Activated CD8-positive, alpha-beta memory T cell treated with anti-CD3 and anti-CD28 coated beads for 1 hour (primary cell): ENCODE data around the gene USP10.
"Not testable (repeated sequence)": the region's sequence is repeated elsewhere in the genome, so short reads cannot be mapped to it uniquely, and the experiment has no call there.

Experiments
- DNase-seq, 2 donors: peaks; one replicate each; pipeline ENCODE4 v3.0.0-alpha.2; 2020; ENCODE audit warnings: low read depth in 1 of 2; ENCODE audit errors: extremely low read depth in 1 of 2

The USP10 gene

GRCh38 chr16:84673203-84673535, 26.6 kb upstream of the USP10 start:
- no peak for DNase-seq

GRCh38 chr16:84673561-84673960, 26.2 kb upstream of the USP10 start:
- DNase-seq = no peak

DNA sequence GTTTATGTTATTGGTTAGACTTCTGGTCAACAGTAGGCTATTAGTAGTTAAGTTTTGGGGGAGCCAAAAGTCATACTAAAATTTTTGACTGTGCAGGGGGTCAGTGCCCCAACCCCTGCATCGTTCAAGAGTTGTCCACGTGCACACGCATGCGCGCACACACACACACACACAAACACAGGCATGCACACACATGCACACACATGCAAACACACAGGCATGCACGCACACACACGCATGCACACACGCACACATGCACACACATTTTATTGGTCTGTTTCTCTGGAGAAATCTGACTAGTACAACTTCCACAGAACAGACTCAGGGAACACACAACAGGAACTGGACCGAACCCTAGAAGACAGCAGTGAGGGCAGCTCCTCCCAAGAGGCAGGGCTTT, 24.4 kb upstream of the USP10 start:
- DNase-seq = no peak

GRCh38 chr16:84675884-84676283, 23.9 kb upstream of the USP10 start:
- DNase-seq = no peak

- DNase-seq = no peak
Measured at GRCh38 chr16:84677017-84677803, 22.6 kb upstream of the USP10 start.

DNA sequence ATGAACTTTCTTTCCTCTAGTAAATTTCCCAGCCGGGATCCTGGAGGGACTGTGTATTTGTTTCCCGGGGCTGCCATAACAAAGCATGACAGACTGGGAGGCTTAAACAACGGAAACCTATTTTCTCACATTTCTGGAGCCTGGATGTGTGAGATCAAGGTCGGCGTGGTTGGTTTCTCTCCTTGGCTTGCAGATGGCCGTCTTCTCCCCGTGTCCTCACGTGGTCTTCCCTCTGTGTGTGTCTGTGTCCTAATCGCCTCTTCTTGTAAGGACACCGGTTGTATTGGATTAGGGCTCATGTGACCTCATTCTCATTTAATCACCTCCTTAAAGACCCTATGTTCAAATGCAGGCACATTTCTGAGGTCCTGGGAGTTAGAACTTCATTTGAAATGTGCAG, 22.0 kb upstream of the USP10 start:
- DNase-seq = no peak

DNA sequence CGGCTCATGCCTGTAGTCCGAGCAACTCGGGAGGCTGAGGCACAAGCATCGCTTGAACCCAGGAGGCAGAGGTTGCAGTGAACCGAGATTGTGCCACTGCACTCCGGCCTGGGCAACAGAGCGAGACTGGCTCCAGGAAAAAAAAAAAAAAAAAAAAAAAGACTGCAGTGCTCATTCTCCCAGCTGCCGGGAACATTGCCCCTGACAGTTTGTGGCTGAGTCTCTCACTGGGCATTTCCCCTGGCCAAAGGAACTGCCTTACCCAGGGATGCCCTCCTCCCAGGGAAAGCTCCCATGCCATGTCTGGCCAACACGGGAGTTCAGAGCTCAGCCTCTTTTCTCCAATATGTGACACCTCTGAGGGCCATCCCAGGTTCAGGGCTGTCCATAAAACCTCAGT, 21.3 kb upstream of the USP10 start:
- no peak for DNase-seq

- DNase-seq = no peak
Measured at GRCh38 chr16:84680165-84680842, 19.5 kb upstream of the USP10 start.

- DNase-seq = no peak
Measured at GRCh38 chr16:84680843-84681629, 18.8 kb upstream of the USP10 start.

DNA sequence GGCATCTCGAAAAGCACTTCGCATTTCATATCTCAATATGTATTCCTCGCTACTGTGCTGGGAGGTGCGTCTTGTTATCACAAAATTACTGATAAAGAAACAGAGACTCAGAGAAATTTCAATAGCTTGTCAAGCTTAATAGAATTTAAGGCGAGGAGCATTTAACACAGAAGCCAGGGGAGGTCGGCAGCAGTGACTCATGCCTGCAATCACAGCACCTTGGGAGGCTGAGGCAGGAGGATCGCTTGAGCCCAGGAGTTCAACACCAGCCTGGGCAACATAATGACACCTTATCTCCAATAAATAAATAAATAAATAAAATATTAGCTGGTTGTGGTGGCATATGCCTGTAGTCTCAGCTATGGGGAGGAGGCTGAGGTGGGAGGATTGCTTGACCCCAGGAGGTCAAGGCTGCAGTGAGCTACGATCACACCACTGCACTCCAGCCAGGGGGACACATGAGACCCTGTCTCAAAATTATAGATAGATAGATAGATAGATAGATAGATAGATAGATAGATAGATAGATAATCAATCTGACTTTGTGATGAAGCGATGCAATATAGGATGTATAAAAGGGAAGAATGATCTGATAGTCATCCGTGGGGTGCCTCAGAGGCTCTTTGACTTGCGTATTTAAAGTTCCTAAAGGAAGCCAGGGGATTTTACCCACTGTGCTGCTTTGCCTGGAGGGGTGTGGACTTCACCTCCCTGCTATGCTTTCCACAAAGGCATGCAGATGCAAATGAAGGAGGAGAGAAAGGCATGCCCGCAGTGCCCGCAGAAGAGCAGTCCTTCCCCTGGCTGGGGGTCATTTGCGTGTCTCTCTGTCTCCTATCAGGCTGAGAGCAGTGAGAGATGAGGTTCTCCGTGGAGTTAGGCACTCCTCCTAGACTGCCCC, 15.9 kb upstream of the USP10 start:
- DNase-seq = no peak

GRCh38 chr16:84684592-84684965, 15.2 kb upstream of the USP10 start:
- DNase-seq = no peak

GRCh38 chr16:84685210-84685609, 14.6 kb upstream of the USP10 start:
- no peak for DNase-seq

- DNase-seq = no peak
Measured at GRCh38 chr16:84686707-84687298, 13.0 kb upstream of the USP10 start.

DNA sequence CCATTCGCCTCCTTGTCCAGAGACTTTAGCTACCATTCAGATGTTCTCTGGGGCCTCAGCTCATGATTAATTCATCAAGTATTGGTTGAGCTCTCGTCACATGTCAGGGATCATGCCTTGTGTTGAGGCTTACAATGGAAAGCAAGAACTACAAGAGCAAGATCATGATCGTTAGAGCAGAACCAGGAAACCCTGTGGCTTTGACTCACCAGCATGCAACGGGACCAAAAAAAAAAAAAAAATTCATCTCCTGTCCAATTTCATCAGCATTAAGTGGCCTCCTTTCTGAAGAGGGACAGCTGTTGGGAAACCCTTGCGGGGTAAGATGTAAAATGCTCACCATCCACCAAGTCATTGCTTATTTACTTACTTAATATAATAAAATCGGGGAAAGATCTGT, 12.1 kb upstream of the USP10 start:
- DNase-seq = no peak

GRCh38 chr16:84688163-84688562, 11.6 kb upstream of the USP10 start:
- not testable (repeated sequence) for DNase-seq

GRCh38 chr16:84689111-84689510, 10.7 kb upstream of the USP10 start:
- no peak for DNase-seq

- no peak for DNase-seq
Measured at GRCh38 chr16:84690088-84690819, 9.5 kb upstream of the USP10 start.

DNA sequence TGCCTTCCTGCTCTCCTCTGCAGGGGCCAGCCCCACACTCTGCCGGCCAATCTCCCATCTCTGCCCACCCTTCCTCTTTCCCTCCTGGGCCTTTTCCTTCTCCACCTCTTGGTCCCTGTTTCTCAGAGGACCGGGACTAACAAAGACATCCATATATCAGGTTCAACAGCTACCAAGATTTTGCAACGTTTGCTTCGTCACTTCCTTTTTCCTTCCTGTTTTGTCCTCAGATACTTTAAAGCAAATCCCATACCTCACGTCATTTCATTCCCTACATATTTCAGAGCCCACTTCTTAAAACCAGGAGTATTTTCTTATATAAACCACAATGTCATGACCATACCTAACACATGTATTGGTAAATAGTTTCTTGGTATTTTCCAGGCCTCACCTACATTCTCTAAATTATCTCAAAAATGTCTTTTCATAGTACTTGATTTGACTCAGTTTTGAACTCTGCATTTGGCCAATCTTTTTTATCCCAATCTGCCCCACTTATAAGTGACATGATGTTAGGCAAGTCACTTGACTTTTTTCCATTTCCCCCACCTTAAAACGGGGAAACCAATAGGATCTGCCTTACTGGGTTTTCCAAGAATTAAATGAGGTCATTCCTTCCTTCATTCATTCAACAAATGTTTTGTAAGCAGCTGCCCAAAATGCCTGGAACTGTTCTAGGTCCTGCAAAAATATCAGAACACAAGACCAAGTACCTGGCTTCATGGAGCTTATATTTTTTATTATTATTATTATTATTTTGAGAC, 7.2 kb upstream of the USP10 start:
- no peak for DNase-seq

GRCh38 chr16:84693869-84694268, 5.9 kb upstream of the USP10 start:
- DNase-seq = not testable (repeated sequence)
